A673 (cell line): ENCODE measurements around the gene LRRC71. TPM values are rescaled to one million over a fixed set of nuclear protein-coding genes. Genes with fewer than 3 reads are reported as not detected.

Source experiments
- BruUV-seq: library from RNA; stranded (reverse); fragments of 400-500 nt; replicated peaks from 2 replicates; lab custom pipeline; 2021; lab: Mats Ljungman, UMichigan
- CTCF ChIA-PET: fragments of 300-600 bp; sonication (Branson Sonifier 250); formaldehyde crosslinking; loops from one replicate; lab custom pipeline; 2022; ENCODE audit warnings: antibody characterized with exemption; lab: Charles Lee
- POLR2A ChIA-PET: fragments of 300-600 bp; sonication (Branson Sonifier 250); formaldehyde crosslinking; loops from one replicate; lab custom pipeline; 2022; ENCODE audit warnings: antibody characterized with exemption; ENCODE audit not compliant: low non-redundant PET; lab: Charles Lee
- DNase-seq: peaks from one replicate; pipeline ENCODE4 v3.0.0-alpha.2; 2015; ENCODE audit warnings: low spot score
- H3K27ac ChIP-seq: fragments of 200-600 bp; sonication (generic); 2 replicates; pipeline ENCODE4 v1.5.1; 2016; ENCODE audit warnings: mixed run types, low read depth, mild to moderate bottlenecking, mixed read lengths, antibody characterized with exemption, low read length; ENCODE audit not compliant: poor library complexity, severe bottlenecking
- H3K27me3 ChIP-seq: fragments of 200-600 bp; sonication (generic); replicated peaks from 2 replicates; pipeline ENCODE4 v1.6.1; 2017; ENCODE audit warnings: mixed run types, low read depth, mild to moderate bottlenecking, mixed read lengths, antibody characterized with exemption, low read length; ENCODE audit not compliant: insufficient read depth, poor library complexity
- H3K36me3 ChIP-seq: fragments of 200-600 bp; sonication (generic); 2 replicates; pipeline ENCODE4 v1.6.1; 2016; ENCODE audit warnings: mixed run types, mild to moderate bottlenecking, mixed read lengths, antibody characterized with exemption, low read length; ENCODE audit not compliant: insufficient read depth, poor library complexity, severe bottlenecking
- H3K4me1 ChIP-seq: fragments of 200-600 bp; sonication (generic); 2 replicates; pipeline ENCODE4 v1.6.1; 2017; ENCODE audit warnings: mixed run types, mild to moderate bottlenecking, mixed read lengths, antibody characterized with exemption, low read length; ENCODE audit not compliant: insufficient read depth, poor library complexity, severe bottlenecking
- H3K4me3 ChIP-seq: fragments of 200-600 bp; sonication (generic); 2 replicates; pipeline ENCODE4 v1.5.1; 2016; ENCODE audit warnings: low read depth, mixed run types, mild to moderate bottlenecking, mixed read lengths, low read length; ENCODE audit not compliant: poor library complexity, severe bottlenecking
- H3K9me3 ChIP-seq: fragments of 200-600 bp; sonication (generic); 2 replicates; pipeline ENCODE4 v1.6.1; 2016; ENCODE audit warnings: mixed run types, low read depth, mild to moderate bottlenecking, mixed read lengths, antibody characterized with exemption, low read length; ENCODE audit not compliant: poor library complexity, severe bottlenecking
- EZH2 ChIP-seq: fragments of 200-600 bp; sonication (generic); IDR thresholded peaks from 2 replicates; pipeline ENCODE4 v1.6.1; 2017; ENCODE audit warnings: borderline replicate concordance, low read depth, mild to moderate bottlenecking, mixed read lengths, antibody characterized with exemption, low read length; ENCODE audit not compliant: poor library complexity, severe bottlenecking
- intact Hi-C: fragments of 100-400 bp; cut with micrococcal nuclease; formaldehyde crosslinking; loops from one replicate; pipeline ENCODE4 v1.10.0; 2022; ENCODE audit not compliant: unreplicated experiment
- total RNA-seq: library from RNA; stranded (reverse); gene quantifications from 2 replicates; pipeline ENCODE4 v1.2.3, GENCODE V29; 2021
- TF ChIP-seq, protein P1 (sequence below): fragments of 300-800, 200-600 bp; sonication (generic); conservative IDR thresholded peaks from 2 replicates; pipeline ENCODE4 v1.5.1; 2017; ENCODE audit warnings: low read depth, mild to moderate bottlenecking, antibody characterized with exemption, low read length, moderate library complexity, mixed read lengths

Gene LRRC71
- total RNA-seq, 1 experiment from 2014 or later: not detected

GRCh38 chr1:156921053-156921529, 659 bp downstream of the LRRC71 start:
- peak overlapping the region; percentile 25 for H3K4me3 ChIP-seq
- TF ChIP-seq, protein P1, sequence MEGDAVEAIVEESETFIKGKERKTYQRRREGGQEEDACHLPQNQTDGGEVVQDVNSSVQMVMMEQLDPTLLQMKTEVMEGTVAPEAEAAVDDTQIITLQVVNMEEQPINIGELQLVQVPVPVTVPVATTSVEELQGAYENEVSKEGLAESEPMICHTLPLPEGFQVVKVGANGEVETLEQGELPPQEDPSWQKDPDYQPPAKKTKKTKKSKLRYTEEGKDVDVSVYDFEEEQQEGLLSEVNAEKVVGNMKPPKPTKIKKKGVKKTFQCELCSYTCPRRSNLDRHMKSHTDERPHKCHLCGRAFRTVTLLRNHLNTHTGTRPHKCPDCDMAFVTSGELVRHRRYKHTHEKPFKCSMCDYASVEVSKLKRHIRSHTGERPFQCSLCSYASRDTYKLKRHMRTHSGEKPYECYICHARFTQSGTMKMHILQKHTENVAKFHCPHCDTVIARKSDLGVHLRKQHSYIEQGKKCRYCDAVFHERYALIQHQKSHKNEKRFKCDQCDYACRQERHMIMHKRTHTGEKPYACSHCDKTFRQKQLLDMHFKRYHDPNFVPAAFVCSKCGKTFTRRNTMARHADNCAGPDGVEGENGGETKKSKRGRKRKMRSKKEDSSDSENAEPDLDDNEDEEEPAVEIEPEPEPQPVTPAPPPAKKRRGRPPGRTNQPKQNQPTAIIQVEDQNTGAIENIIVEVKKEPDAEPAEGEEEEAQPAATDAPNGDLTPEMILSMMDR: no peak
- TF ChIP-seq EZH2: peak; percentile 20
- CTCF ChIA-PET: interaction anchor here (1.0 kb wide), 1 partner anchor 232 kb away, joined by 3 read pairs; no protein-coding TSS in a partner anchor

DNA sequence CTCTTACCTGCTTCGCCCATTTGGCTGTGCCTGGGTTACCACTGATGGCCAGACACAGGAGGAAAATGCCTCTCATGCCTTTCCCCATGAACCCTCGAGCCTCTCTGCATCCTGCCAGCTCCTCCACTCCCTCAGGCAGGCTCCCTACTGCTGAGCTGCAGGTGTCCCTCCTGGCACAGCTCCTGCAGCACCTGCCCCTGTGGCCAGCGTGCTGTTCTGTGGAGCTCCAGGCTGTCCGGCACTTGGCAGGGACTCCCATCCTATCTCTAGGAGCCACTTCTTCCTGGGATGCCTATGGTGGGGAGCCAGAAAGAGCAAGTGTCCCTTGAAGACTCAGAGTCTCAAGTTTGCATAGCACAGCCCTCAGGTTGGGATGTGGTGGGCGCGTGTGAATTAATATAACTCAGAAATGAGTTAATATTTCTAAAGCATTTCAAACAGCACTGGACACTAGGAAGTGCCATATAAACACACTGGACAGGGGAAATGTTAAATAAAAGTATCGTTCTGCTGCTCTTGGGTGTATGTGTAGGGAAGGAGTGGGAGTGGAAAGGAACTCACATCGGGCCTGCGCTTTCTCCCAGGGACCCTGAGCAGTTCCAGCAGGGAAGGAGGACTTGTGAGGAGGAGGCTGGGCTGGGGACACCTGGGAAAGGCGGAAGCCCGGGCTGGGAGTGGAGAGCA, 2.7 kb downstream of the LRRC71 start:
- CTCF ChIA-PET: no interaction called here
- Histone ChIP-seq H3K4me1 (peaks cover 9% of the 10 kb centered on the region), H3K9me3 (no peaks in the 10 kb centered on the region), H3K27ac (no peak overlapping the region), H3K27me3 (peaks cover 50% of the 10 kb centered on the region), H3K36me3 (no peaks in the 10 kb centered on the region), H3K4me3 (no peak overlapping the region)
- BruUV-seq: no TSS peak
- intact Hi-C loops: loop anchor here (10.0 kb wide), 1 partner anchor 238 kb away; no protein-coding TSS in a partner anchor
- POLR2A ChIA-PET: interaction anchor here (0.5 kb wide), 1 partner anchor 233 kb away, joined by 3 read pairs; no protein-coding TSS in a partner anchor
- TF ChIP-seq EZH2: peak; percentile 40
- TF ChIP-seq, protein P1: no peak
- no peak for DNase-seq

More at GRCh38 chr1:156921053-156921529, 659 bp downstream of the LRRC71 start:
- no peaks in the 10 kb centered on the region for H3K9me3 ChIP-seq
- DNase-seq: no peak
- no peaks in the 10 kb centered on the region for H3K36me3 ChIP-seq
- H3K4me1 ChIP-seq: peaks cover 9% of the 10 kb centered on the region
- POLR2A ChIA-PET: no interaction called here
- intact Hi-C loops: loop anchor here (10.0 kb wide), 1 partner anchor 236 kb away; no protein-coding TSS in a partner anchor
- BruUV-seq: no TSS peak
- H3K27me3 ChIP-seq: peaks cover 50% of the 10 kb centered on the region
- H3K27ac ChIP-seq: no peak overlapping the region

GRCh38 chr1:156923670-156924477, 3.4 kb downstream of the LRRC71 start:
- Histone ChIP-seq H3K4me3 (no peak overlapping the region), H3K36me3 (no peaks in the 10 kb centered on the region), H3K27ac (no peak overlapping the region), H3K9me3 (no peaks in the 10 kb centered on the region), H3K27me3 (peaks cover 52% of the 10 kb centered on the region), H3K4me1 (peaks cover 9% of the 10 kb centered on the region)
- BruUV-seq: no TSS peak
- intact Hi-C loops: loop anchor here (10.0 kb wide), 1 partner anchor 239 kb away; no protein-coding TSS in a partner anchor
- ChIA-PET POLR2A (interaction anchor here (0.6 kb wide), 1 partner anchor 117 kb away, joined by 3 read pairs; no protein-coding TSS in a partner anchor), CTCF (interaction anchor here (0.7 kb wide), 1 partner anchor 14 kb away, joined by 4 read pairs; no protein-coding TSS in a partner anchor)
- DNase-seq: no peak
- TF ChIP-seq EZH2: peak; percentile 31
- TF ChIP-seq, protein P1: no peak
